DND-41 (cell line): Measurements from ENCODE around the gene CHPF.

Experiments
- ATAC-seq: fragments of 200-7000 bp; cut with Tn5 transposase; 3 replicates; pipeline ENCODE4 v1.9.1; 2021; ENCODE audit warnings: low read depth; ENCODE audit not compliant: insufficient read depth
- DNase-seq: peaks from one replicate; pipeline ENCODE4 v3.0.0-alpha.2; 2020
- H2AFZ ChIP-seq: 2 replicates; pipeline ENCODE4 v1.6.0; 2012; ENCODE audit warnings: low read depth, low read length
- H3K27ac ChIP-seq: 2 replicates; pipeline ENCODE4 v1.5.1; 2012; ENCODE audit warnings: low read length, inconsistent platforms
- H3K27me3 ChIP-seq: fragments of 200-600 bp; sonication (generic); 2 replicates; pipeline ENCODE4 v1.6.0; 2012; ENCODE audit warnings: low read length, mild to moderate bottlenecking, inconsistent platforms; ENCODE audit not compliant: insufficient read depth, poor library complexity
- H3K36me3 ChIP-seq: 2 replicates; pipeline ENCODE4 v1.5.1; 2012; ENCODE audit warnings: low read length, inconsistent platforms; ENCODE audit not compliant: insufficient read depth
- H3K4me1 ChIP-seq: 2 replicates; pipeline ENCODE4 v1.5.1; 2012; ENCODE audit warnings: mild to moderate bottlenecking, low read length; ENCODE audit not compliant: insufficient read depth
- H3K4me2 ChIP-seq: 2 replicates; pipeline ENCODE4 v1.6.0; 2012; ENCODE audit warnings: mild to moderate bottlenecking, moderate library complexity, low read length, inconsistent platforms; ENCODE audit not compliant: insufficient read depth
- H3K4me3 ChIP-seq, 2 experiments: fragments of 200-600 bp in 1 of 2; shearing (Covaris generic) in 1 of 2; 2 replicates each; pipeline ENCODE4 v1.5.1; 2012 to 2016; ENCODE audit warnings: inconsistent platforms in 2 of 2, low read length in 2 of 2, mild to moderate bottlenecking in 2 of 2, low read depth in 1 of 2, moderate library complexity in 1 of 2
- H3K79me2 ChIP-seq: 2 replicates; pipeline ENCODE4 v1.6.0; 2012; ENCODE audit warnings: low read length, inconsistent platforms; ENCODE audit not compliant: insufficient read depth
- H3K9ac ChIP-seq: 2 replicates; pipeline ENCODE4 v1.6.0; 2012; ENCODE audit warnings: low read depth, mild to moderate bottlenecking, inconsistent platforms, low read length, moderate library complexity
- H3K9me3 ChIP-seq: 2 replicates; pipeline ENCODE4 v1.5.1; 2012; ENCODE audit warnings: low read length, moderate library complexity, mild to moderate bottlenecking, inconsistent platforms; ENCODE audit not compliant: insufficient read depth, severe bottlenecking
- H4K20me1 ChIP-seq: 2 replicates; pipeline ENCODE4 v1.6.0; 2012; ENCODE audit warnings: low read length; ENCODE audit not compliant: insufficient read depth
- EZH2 ChIP-seq: IDR thresholded peaks from 3 replicates; pipeline ENCODE4 v1.6.1; 2012; ENCODE audit warnings: borderline replicate concordance, low read depth, mild to moderate bottlenecking, moderate library complexity, low read length, inconsistent platforms; ENCODE audit not compliant: severe bottlenecking
- TF ChIP-seq, protein P1 (sequence below): IDR thresholded peaks from 2 replicates; pipeline ENCODE4 v1.5.1; 2012; ENCODE audit warnings: borderline replicate concordance, low read length, moderate library complexity, mild to moderate bottlenecking; ENCODE audit not compliant: poor library complexity, severe bottlenecking; ENCODE audit errors: extremely low read depth

Gene CHPF

DNA sequence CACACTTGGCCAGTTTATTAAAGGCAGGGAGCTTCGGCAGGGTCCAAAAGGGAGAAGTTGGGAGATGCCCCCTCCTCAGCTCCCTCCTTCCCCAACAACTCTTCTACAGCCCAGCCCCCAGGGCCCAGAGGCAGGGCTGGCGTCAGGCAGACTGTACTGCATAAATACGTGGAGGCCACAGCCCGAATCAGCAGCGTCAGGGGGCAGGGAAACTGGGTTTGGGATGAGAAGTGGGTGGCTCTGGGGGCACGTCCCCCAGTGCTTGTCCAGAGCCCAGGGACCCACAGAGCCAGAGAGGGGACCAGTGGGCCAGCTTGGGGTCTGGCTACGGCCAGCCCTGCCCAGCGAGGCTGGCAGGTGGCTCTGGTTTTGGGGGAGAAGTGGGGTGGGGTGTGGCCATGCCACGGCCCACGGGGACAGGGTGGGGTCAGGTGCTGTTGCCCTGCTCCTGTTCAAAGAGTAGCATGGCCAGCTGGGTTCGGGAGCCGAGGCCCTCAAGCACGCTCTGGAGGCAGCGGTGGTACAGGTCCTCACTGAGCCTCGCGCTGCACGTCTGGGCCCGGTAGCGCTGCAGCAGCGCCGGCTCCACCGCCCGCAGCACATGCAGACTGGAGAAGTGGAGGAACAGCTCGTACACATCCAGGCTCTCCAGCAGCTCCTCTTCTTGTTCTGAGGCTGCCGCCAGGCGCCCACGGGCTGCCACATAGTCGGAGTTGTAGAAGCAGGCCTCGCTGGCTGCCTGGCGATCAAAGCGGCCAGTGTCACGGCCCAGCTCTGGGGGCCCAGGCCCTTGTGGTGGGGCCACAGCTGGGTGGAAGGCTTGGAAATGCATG is 4.4 kb downstream of the CHPF start:
- no peak for DNase-seq
- Histone ChIP-seq H3K4me2 (no peak overlapping the region), H3K4me1 (peaks cover 26% of the 10 kb centered on the region)

DNA sequence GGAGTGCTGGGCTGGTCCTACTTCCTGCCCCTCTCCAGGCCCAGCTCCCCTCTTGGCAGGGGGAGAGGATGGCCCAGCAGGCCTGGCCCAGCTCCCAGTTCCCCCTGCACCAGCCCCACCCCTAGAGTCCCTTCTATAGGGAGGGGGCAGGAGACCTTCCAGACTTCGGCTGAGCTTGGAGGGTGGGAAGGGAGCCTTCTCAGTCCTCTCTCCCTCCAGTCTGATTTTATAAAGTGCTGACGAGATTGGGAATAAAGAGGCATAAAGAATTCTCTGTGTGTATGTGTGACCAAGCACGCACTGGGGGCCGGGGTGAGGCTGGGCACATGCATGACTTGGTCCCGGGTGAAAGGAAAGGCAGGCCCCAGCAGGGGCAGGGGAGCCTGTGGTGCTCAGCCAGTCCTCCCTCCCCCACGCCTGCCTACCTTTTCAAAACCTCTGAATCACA is 5.1 kb downstream of the CHPF start:
- Histone ChIP-seq H3K27ac (no peak overlapping the region), H4K20me1 (peaks cover 25% of the 10 kb centered on the region), H3K9ac (no peak overlapping the region), H3K4me3 (no peak overlapping the region), H3K27me3 (no peaks in the 10 kb centered on the region), H3K4me2 (no peak overlapping the region), H3K36me3 (peaks cover 21% of the 10 kb centered on the region), H2AFZ (no peak overlapping the region), H3K4me1 (peaks cover 22% of the 10 kb centered on the region), H3K79me2 (no peaks in the 10 kb centered on the region), H3K9me3 (no peaks in the 10 kb centered on the region)
- ATAC-seq: no peak
- DNase-seq: no peak
- TF ChIP-seq, protein P1, sequence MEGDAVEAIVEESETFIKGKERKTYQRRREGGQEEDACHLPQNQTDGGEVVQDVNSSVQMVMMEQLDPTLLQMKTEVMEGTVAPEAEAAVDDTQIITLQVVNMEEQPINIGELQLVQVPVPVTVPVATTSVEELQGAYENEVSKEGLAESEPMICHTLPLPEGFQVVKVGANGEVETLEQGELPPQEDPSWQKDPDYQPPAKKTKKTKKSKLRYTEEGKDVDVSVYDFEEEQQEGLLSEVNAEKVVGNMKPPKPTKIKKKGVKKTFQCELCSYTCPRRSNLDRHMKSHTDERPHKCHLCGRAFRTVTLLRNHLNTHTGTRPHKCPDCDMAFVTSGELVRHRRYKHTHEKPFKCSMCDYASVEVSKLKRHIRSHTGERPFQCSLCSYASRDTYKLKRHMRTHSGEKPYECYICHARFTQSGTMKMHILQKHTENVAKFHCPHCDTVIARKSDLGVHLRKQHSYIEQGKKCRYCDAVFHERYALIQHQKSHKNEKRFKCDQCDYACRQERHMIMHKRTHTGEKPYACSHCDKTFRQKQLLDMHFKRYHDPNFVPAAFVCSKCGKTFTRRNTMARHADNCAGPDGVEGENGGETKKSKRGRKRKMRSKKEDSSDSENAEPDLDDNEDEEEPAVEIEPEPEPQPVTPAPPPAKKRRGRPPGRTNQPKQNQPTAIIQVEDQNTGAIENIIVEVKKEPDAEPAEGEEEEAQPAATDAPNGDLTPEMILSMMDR: no peak
- TF ChIP-seq EZH2: no peak

More for the DNA sequence above, 4.4 kb downstream of the CHPF start:
- Histone ChIP-seq H3K79me2 (no peaks in the 10 kb centered on the region), H3K9ac (no peak overlapping the region), H2AFZ (no peak overlapping the region), H3K9me3 (no peaks in the 10 kb centered on the region), H3K27ac (no peak overlapping the region), H4K20me1 (peaks cover 25% of the 10 kb centered on the region), H3K36me3 (peaks cover 21% of the 10 kb centered on the region), H3K27me3 (no peaks in the 10 kb centered on the region), H3K4me3 (no peak overlapping the region)
- ATAC-seq: no peak
- TF ChIP-seq, protein P1: no peak
- no peak for TF ChIP-seq EZH2

DNA sequence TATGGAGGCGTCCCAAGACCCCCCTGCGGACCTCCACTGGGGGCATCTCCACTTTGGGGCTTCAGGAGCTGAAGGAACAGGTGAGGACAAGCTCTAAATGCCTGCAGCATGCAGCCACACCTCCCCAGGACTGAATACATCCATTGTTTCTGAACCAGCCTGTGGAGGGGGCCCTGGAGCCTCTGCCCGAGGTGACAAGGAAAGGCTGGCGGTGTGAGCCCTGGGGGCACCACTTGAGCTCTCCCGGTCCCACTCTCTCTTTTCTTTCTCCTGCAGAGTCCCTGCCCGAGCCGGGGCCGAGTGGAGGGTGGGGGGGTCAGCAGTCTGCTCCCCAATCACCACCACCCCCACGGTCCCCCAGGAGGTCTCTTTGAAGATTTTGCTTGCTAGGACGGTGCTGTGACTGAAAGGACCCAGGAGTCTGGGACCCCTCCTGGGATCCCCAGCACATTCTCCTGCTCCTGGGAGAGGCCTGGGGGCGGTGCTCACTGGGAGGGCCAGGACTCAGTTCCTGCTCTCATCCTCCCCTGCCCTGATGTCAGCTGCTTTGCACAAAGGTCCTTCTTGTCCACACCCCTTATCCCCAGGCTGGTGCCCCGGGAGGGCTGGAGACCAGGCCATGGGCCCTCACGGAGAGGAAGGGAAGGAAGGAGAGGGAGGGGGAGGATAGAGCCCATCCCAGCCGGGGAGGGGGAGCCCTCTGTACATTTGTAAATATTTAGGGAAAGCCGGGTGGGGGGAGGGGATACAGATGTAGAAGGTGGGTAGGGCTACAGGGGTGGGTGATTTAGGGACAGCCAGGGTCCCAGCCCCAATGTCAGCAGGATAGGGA is 5.7 kb downstream of the CHPF start:
- Histone ChIP-seq H2AFZ (no peak overlapping the region), H3K4me1 (peaks cover 19% of the 10 kb centered on the region), H3K9ac (no peak overlapping the region)

More for the DNA sequence above, 5.7 kb downstream of the CHPF start:
- Histone ChIP-seq H3K4me2 (no peak overlapping the region), H4K20me1 (peaks cover 28% of the 10 kb centered on the region), H3K27ac (no peak overlapping the region), H3K36me3 (peaks cover 21% of the 10 kb centered on the region), H3K79me2 (no peaks in the 10 kb centered on the region), H3K27me3 (no peaks in the 10 kb centered on the region), H3K4me3 (no peak overlapping the region), H3K9me3 (no peaks in the 10 kb centered on the region)
- ATAC-seq: no peak
- no peak for TF ChIP-seq EZH2
- TF ChIP-seq, protein P1: no peak
- DNase-seq: no peak
